Measurements from ENCODE around the gene PLEKHN1.
"Not testable (repeated sequence)": the region's sequence is repeated elsewhere in the genome, so short reads cannot be mapped to it uniquely, and the experiment has no call there.

The PLEKHN1 gene

GRCh38 chr1:944341-945325, 21.6 kb upstream of the PLEKHN1 start:
- H3K27ac ChIP-seq (ENCODE audit: low read depth, low read length, severe bottlenecking), result no peak overlapping the region
- H3K36me3 ChIP-seq (ENCODE audit: control insufficient read depth, insufficient read depth, low read length), result peaks cover 53% of the 10 kb centered on the region
- WGBS, 2 experiments (ENCODE audit: insufficient coverage in 2 of 2), result 74 to 76% methylated on average over 17 to 24 of the region's 28 CpGs
- no peaks in the 10 kb centered on the region for H3K9me3 ChIP-seq (ENCODE audit: control insufficient read depth, low read length)
- peaks cover 12% of the 10 kb centered on the region for H3K4me1 ChIP-seq (ENCODE audit: control insufficient read depth, insufficient read depth, low read length, poor library complexity, severe bottlenecking)
- no peak overlapping the region for H3K4me3 ChIP-seq (ENCODE audit: extremely low read depth, insufficient read depth, low read length, poor library complexity, severe bottlenecking)

GRCh38 chr1:945688-946556, 20.4 kb upstream of the PLEKHN1 start:
- no peak overlapping the region for H3K4me3 ChIP-seq (ENCODE audit: extremely low read depth, insufficient read depth, low read length, poor library complexity, severe bottlenecking)
- WGBS, 2 experiments (ENCODE audit: insufficient coverage in 2 of 2), result 97 to 99% methylated on average over 23 to 28 of the region's 29 CpGs
- no peak overlapping the region for H3K27ac ChIP-seq (ENCODE audit: low read depth, low read length, severe bottlenecking)
- H3K4me1 ChIP-seq (ENCODE audit: control insufficient read depth, insufficient read depth, low read length, poor library complexity, severe bottlenecking), result peaks cover 4% of the 10 kb centered on the region
- no peaks in the 10 kb centered on the region for H3K9me3 ChIP-seq (ENCODE audit: control insufficient read depth, low read length)
- peaks cover 66% of the 10 kb centered on the region for H3K36me3 ChIP-seq (ENCODE audit: control insufficient read depth, insufficient read depth, low read length)

GRCh38 chr1:946811-947210, 19.5 kb upstream of the PLEKHN1 start:
- 87 to 93% methylated on average over 10 to 12 of the region's 13 CpGs for WGBS, 2 experiments (ENCODE audit: insufficient coverage in 2 of 2)
- H3K27ac ChIP-seq (ENCODE audit: low read depth, low read length, severe bottlenecking); H3K4me1 ChIP-seq (ENCODE audit: control insufficient read depth, insufficient read depth, low read length, poor library complexity, severe bottlenecking); H3K9me3 ChIP-seq (ENCODE audit: control insufficient read depth, low read length); H3K4me3 ChIP-seq (ENCODE audit: extremely low read depth, insufficient read depth, low read length, poor library complexity, severe bottlenecking): not testable (repeated sequence)
- peaks cover 74% of the 10 kb centered on the region for H3K36me3 ChIP-seq (ENCODE audit: control insufficient read depth, insufficient read depth, low read length)

DNA sequence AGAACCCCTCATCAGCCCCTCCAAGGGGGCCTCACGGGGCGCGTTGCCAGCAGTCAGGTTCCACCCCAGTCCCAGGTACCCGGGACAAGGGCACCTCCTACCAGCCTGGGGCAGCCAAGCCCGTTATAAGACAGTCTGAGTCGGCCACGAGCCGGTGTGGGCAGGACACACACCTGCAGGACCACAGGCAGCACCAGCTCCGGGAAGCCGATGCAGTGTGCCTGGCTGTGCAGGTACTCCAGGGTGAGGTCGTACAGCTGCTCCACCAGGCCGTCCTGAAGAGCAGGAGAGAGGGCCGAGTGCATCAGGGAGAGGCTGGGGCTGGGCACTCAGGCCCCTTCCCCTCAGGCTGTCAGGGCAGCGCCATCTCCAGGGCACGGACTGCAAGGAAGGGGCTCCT, 18.3 kb upstream of the PLEKHN1 start:
- H3K4me1 ChIP-seq (ENCODE audit: control insufficient read depth, insufficient read depth, low read length, poor library complexity, severe bottlenecking), result no peaks in the 10 kb centered on the region
- peaks cover 85% of the 10 kb centered on the region for H3K36me3 ChIP-seq (ENCODE audit: control insufficient read depth, insufficient read depth, low read length)
- no peak overlapping the region for H3K4me3 ChIP-seq (ENCODE audit: extremely low read depth, insufficient read depth, low read length, poor library complexity, severe bottlenecking)
- no peak overlapping the region for H3K27ac ChIP-seq (ENCODE audit: low read depth, low read length, severe bottlenecking)
- H3K9me3 ChIP-seq (ENCODE audit: control insufficient read depth, low read length), result no peaks in the 10 kb centered on the region
- WGBS, 2 experiments (ENCODE audit: insufficient coverage in 2 of 2), result 92 to 97% methylated on average over 14 to 15 of the region's 15 CpGs

- H3K27ac ChIP-seq (ENCODE audit: low read depth, low read length, severe bottlenecking), result no peak overlapping the region
- 94 to 96% methylated on average over 8 to 9 of the region's 9 CpGs for WGBS, 2 experiments (ENCODE audit: insufficient coverage in 2 of 2)
- H3K4me1 ChIP-seq (ENCODE audit: control insufficient read depth, insufficient read depth, low read length, poor library complexity, severe bottlenecking), result no peaks in the 10 kb centered on the region
- H3K9me3 ChIP-seq (ENCODE audit: control insufficient read depth, low read length), result no peaks in the 10 kb centered on the region
- H3K36me3 ChIP-seq (ENCODE audit: control insufficient read depth, insufficient read depth, low read length), result peaks cover 97% of the 10 kb centered on the region
- H3K4me3 ChIP-seq (ENCODE audit: extremely low read depth, insufficient read depth, low read length, poor library complexity, severe bottlenecking), result no peak overlapping the region
These were observed 16.0 kb upstream of the PLEKHN1 start for GRCh38 chr1:950268-950667.

DNA sequence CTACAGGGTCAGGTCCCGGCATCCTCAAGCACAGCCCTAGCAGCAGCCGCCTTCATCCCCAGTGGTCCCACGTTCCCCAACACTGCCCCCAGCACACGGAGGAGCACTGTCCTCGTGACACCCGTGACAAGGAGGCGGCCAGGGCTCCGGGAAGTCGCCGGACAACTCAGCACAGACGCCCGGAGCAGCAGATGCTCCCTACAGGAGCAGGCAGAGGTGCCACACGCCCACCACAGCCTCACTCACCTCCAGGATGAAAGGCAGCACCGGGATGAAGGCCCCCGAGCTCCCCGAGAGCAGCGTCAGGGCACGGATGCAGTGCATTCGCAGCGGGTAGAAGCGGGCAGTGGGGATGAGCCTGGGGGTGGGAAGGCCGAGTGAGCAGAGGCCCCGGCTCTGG, 15.4 kb upstream of the PLEKHN1 start:
- Histone ChIP-seq H3K27ac (ENCODE audit: low read depth, low read length, severe bottlenecking) (no peak overlapping the region), H3K36me3 (ENCODE audit: control insufficient read depth, insufficient read depth, low read length) (peaks cover 97% of the 10 kb centered on the region)

GRCh38 chr1:951364-951763, 14.9 kb upstream of the PLEKHN1 start:
- H3K4me3 ChIP-seq (ENCODE audit: extremely low read depth, insufficient read depth, low read length, poor library complexity, severe bottlenecking), result no peak overlapping the region
- H3K27ac ChIP-seq (ENCODE audit: low read depth, low read length, severe bottlenecking), result no peak overlapping the region
- no peaks in the 10 kb centered on the region for H3K4me1 ChIP-seq (ENCODE audit: control insufficient read depth, insufficient read depth, low read length, poor library complexity, severe bottlenecking)
- 70 to 76% methylated on average over 5 to 6 of the region's 6 CpGs for WGBS, 2 experiments (ENCODE audit: insufficient coverage in 2 of 2)
- no peaks in the 10 kb centered on the region for H3K9me3 ChIP-seq (ENCODE audit: control insufficient read depth, low read length)
- H3K36me3 ChIP-seq (ENCODE audit: control insufficient read depth, insufficient read depth, low read length), result peaks cover 97% of the 10 kb centered on the region

More for the DNA sequence above, 15.4 kb upstream of the PLEKHN1 start:
- Histone ChIP-seq H3K4me1 (ENCODE audit: control insufficient read depth, insufficient read depth, low read length, poor library complexity, severe bottlenecking) (no peaks in the 10 kb centered on the region), H3K4me3 (ENCODE audit: extremely low read depth, insufficient read depth, low read length, poor library complexity, severe bottlenecking) (no peak overlapping the region), H3K9me3 (ENCODE audit: control insufficient read depth, low read length) (no peaks in the 10 kb centered on the region)
- whole genome bisulfite sequencing, 2 experiments (ENCODE audit: insufficient coverage in 2 of 2), result 95 to 97% methylated on average over 13 to 19 of the region's 23 CpGs

DNA sequence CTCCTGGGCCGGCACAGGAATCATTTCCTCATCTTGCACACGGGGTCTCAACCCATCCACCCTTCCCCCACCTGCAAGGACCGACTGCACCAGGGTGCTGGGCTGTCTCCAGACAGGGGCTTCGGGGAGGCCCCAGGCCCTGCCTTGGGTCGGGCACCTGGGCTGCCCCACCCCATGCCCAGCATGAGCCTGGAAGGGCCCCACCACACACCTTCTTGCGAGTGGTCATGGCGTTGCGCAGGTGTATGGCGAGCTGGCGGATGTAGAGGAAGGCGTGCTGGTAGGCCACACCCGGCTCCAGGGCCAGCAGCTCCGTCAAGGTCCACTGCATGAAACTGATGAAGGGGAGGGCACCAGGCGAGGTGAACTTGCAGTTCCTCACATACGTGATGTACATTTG, 14.1 kb upstream of the PLEKHN1 start:
- no peaks in the 10 kb centered on the region for H3K4me1 ChIP-seq (ENCODE audit: control insufficient read depth, insufficient read depth, low read length, poor library complexity, severe bottlenecking)
- no peak overlapping the region for H3K4me3 ChIP-seq (ENCODE audit: extremely low read depth, insufficient read depth, low read length, poor library complexity, severe bottlenecking)
- H3K9me3 ChIP-seq (ENCODE audit: control insufficient read depth, low read length), result no peaks in the 10 kb centered on the region
- peaks cover 98% of the 10 kb centered on the region for H3K36me3 ChIP-seq (ENCODE audit: control insufficient read depth, insufficient read depth, low read length)
- H3K27ac ChIP-seq (ENCODE audit: low read depth, low read length, severe bottlenecking), result no peak overlapping the region
- WGBS, 2 experiments (ENCODE audit: insufficient coverage in 2 of 2), result 94 to 98% methylated on average over 12 to 15 of the region's 15 CpGs

- H3K4me3 ChIP-seq (ENCODE audit: extremely low read depth, insufficient read depth, low read length, poor library complexity, severe bottlenecking), result no peak overlapping the region
- H3K27ac ChIP-seq (ENCODE audit: low read depth, low read length, severe bottlenecking), result no peak overlapping the region
- H3K36me3 ChIP-seq (ENCODE audit: control insufficient read depth, insufficient read depth, low read length), result peaks cover 98% of the 10 kb centered on the region
- H3K9me3 ChIP-seq (ENCODE audit: control insufficient read depth, low read length), result no peaks in the 10 kb centered on the region
- H3K4me1 ChIP-seq (ENCODE audit: control insufficient read depth, insufficient read depth, low read length, poor library complexity, severe bottlenecking), result peaks cover 4% of the 10 kb centered on the region
- WGBS, 2 experiments (ENCODE audit: insufficient coverage in 2 of 2), result 90 to 100% methylated on average over 4 to 7 of the region's 7 CpGs
These were observed 13.7 kb upstream of the PLEKHN1 start for GRCh38 chr1:952603-953002.

DNA sequence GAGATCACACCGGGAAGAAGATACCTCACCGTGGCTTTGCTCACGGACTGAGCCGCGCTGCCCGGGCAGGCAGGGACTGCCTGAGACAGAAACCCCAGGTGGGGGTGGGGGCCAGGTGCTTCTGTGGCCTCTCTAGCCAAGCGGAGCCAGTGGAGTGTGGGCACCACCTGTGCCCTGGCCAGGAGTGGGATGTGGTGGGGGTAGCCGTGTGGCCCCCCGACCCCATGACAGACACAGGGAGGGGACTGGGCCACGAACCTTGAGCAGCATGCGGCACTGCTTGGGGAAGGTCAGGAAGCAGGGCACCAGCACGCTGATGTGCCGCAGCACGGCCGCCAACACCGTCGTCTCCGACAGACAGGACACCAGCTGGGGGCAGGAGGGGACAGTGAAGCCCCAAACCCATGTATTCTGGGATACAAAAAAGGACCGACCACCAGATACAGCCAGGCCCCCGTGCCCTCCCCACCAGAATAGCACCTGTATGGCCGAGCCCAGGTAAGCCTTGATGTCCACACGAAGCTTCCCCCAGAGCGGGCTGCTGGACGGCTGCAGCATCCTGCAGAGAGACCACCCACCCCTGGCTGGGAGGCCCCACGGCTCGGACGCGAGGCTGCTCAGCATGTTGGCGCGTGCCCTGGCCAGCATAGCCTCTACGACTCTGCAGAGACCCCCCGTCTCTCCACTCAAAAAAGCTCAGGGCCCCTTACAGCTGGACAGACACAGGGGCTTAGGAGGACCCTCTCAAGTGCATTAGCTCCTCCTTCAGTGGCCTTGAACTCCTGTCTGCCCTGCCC, 12.6 kb upstream of the PLEKHN1 start:
- no peak overlapping the region for H3K4me3 ChIP-seq (ENCODE audit: extremely low read depth, insufficient read depth, low read length, poor library complexity, severe bottlenecking)
- peaks cover 8% of the 10 kb centered on the region for H3K4me1 ChIP-seq (ENCODE audit: control insufficient read depth, insufficient read depth, low read length, poor library complexity, severe bottlenecking)
- H3K27ac ChIP-seq (ENCODE audit: low read depth, low read length, severe bottlenecking), result no peak overlapping the region
- H3K36me3 ChIP-seq (ENCODE audit: control insufficient read depth, insufficient read depth, low read length), result peaks cover 87% of the 10 kb centered on the region
- H3K9me3 ChIP-seq (ENCODE audit: control insufficient read depth, low read length), result no peaks in the 10 kb centered on the region
- WGBS, 2 experiments (ENCODE audit: insufficient coverage in 2 of 2), result 94 to 95% methylated on average over 24 to 31 of the region's 32 CpGs
